Activated CD4-positive, alpha-beta T cell treated with anti-CD3 and anti-CD28 coated beads for 36 hours (primary cell): ENCODE data around the gene F8. TPM values are rescaled to one million over a fixed set of nuclear protein-coding genes. Genes with fewer than 3 reads are reported as not detected.
"Not testable (repeated sequence)": the region's sequence is repeated elsewhere in the genome, so short reads cannot be mapped to it uniquely, and the experiment has no call there.

Source experiments
- ATAC-seq: fragments of 200-7000 bp; cut with Tn5 transposase; one replicate; pipeline ENCODE4 v1.10.0; 2021; ENCODE audit warnings: mild to moderate bottlenecking, moderate library complexity
- CTCF ChIA-PET: fragments of 350-600 bp; sonication (Branson Sonifier 250); formaldehyde crosslinking; loops from one replicate; lab custom pipeline; 2021; ENCODE audit warnings: antibody characterized with exemption; lab: Charles Lee
- POLR2A ChIA-PET: fragments of 350-600 bp; sonication (Branson Sonifier 250); formaldehyde crosslinking; loops from one replicate; lab custom pipeline; 2021; ENCODE audit warnings: antibody characterized with exemption, inconsistent platforms; lab: Charles Lee
- DNase-seq: peaks from one replicate; pipeline ENCODE4 v3.0.0-alpha.2; 2020
- H3K27ac Mint-ChIP-seq: one replicate; pipeline ENCODE4 v1.8.0; 2021; ENCODE audit warnings: mixed read lengths
- H3K27me3 Mint-ChIP-seq: one replicate; pipeline ENCODE4 v1.8.0; 2021; ENCODE audit warnings: mixed read lengths
- H3K36me3 Mint-ChIP-seq: one replicate; pipeline ENCODE4 v1.8.0; 2021; ENCODE audit warnings: low read depth, mixed read lengths
- H3K4me1 Mint-ChIP-seq: one replicate; pipeline ENCODE4 v1.8.0; 2021; ENCODE audit warnings: mixed read lengths
- H3K4me3 Mint-ChIP-seq: one replicate; pipeline ENCODE4 v1.8.0; 2021; ENCODE audit warnings: mild to moderate bottlenecking, moderate library complexity, mixed read lengths
- H3K9me3 Mint-ChIP-seq: one replicate; pipeline ENCODE4 v1.8.0; 2021; ENCODE audit warnings: low read depth, mixed read lengths
- intact Hi-C, 2 experiments: fragments of 100-400 bp; cut with DNase I in 1 of 2; cut with micrococcal nuclease in 1 of 2; formaldehyde crosslinking; loops; one replicate each; pipeline versions ENCODE4 v1.14.2 to v1.15.1; 2022 to 2024; cut with DNase I, micrococcal nuclease
- total RNA-seq, 2 experiments: library from RNA; stranded (reverse); gene quantifications; one replicate each; pipeline ENCODE4 v1.2.3, GENCODE V29; 2021

Gene F8
- total RNA-seq, 2 experiments from 2014 or later = 5.4 to 6.3 TPM

GRCh38 chrX:154884069-154884468 is 138.5 kb downstream of the F8 start:
- CTCF ChIA-PET, POLR2A ChIA-PET, H3K9me3 Mint-ChIP-seq, intact Hi-C loops, H3K4me1 Mint-ChIP-seq, DNase-seq, H3K27me3 Mint-ChIP-seq, H3K36me3 Mint-ChIP-seq, H3K27ac Mint-ChIP-seq, H3K4me3 Mint-ChIP-seq: not testable (repeated sequence)
- ATAC-seq = peak; percentile 60

GRCh38 chrX:154873329-154873728 is 149.2 kb downstream of the F8 start:
- no peak for DNase-seq
- Mint-ChIP-seq H3K9me3 (peaks cover 4% of the 10 kb centered on the region), H3K4me1 (no peaks in the 10 kb centered on the region), H3K4me3 (no peak overlapping the region), H3K36me3 (no peaks in the 10 kb centered on the region), H3K27ac (no peak overlapping the region), H3K27me3 (no peaks in the 10 kb centered on the region)
- intact Hi-C loops = no loop called here
- CTCF ChIA-PET = no interaction called here
- POLR2A ChIA-PET = no interaction called here
- no peak for ATAC-seq

DNA sequence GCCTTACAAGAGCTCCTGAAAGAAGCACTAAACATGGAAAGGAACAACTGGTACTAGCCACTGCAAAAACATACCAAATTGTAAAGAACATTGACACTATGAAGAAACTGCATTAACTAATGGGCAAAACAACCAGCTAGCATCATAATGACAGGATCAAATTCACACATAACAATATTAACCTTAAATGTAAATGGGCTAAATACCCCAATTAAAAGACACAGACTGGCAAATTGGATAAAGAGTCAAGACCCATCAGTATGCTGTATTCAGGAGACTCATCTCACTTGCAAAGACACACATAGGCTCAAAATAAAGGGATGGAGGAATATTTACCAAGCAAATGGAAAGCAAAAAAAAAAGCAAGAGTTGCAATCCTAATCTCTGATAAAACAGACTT is 154.0 kb downstream of the F8 start:
- H3K27me3 Mint-ChIP-seq, H3K4me3 Mint-ChIP-seq, CTCF ChIA-PET, H3K9me3 Mint-ChIP-seq, H3K4me1 Mint-ChIP-seq, H3K36me3 Mint-ChIP-seq, ATAC-seq, DNase-seq, POLR2A ChIA-PET, H3K27ac Mint-ChIP-seq, intact Hi-C loops: not testable (repeated sequence)

- ATAC-seq = no peak
- Mint-ChIP-seq H3K36me3 (no peaks in the 10 kb centered on the region), H3K27ac (no peak overlapping the region), H3K4me3 (no peak overlapping the region), H3K27me3 (no peaks in the 10 kb centered on the region), H3K9me3 (no peaks in the 10 kb centered on the region), H3K4me1 (no peaks in the 10 kb centered on the region)
- intact Hi-C loops = no loop called here
- DNase-seq = no peak
- ChIA-PET CTCF (no interaction called here), POLR2A (no interaction called here)
Measured at GRCh38 chrX:154855256-154855655, 167.3 kb downstream of the F8 start.

DNA sequence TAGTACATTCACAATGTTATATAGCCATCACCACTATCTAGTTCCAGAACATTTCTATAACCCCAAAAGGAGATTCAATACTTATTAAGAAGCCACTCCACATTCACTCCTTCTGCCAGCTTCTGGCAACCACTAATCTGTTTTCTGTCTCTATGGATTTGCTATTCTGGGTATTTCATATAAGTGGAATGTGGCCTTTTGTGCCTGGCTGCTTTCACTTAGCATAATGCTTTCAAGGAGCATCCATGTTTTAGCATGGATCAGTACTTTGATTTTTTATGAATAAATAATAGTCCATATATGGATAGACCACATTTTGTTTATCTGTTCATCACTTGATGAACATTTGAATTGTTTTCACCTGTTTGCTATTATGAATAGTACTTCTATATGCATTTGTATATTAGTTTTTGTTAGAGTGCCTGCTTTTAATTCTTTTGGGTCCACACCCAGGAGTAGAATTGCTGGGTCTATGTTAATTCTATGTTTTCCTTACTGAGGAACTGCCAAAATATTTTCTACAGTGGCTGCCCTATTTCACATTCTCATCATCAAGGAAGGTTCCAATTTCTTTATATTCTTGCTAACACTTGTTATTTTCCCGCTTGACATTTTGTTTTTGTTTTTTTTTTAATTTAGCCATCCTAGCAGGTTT is 171.4 kb downstream of the F8 start:
- Mint-ChIP-seq H3K9me3 (no peaks in the 10 kb centered on the region), H3K4me3 (no peak overlapping the region), H3K27me3 (no peaks in the 10 kb centered on the region), H3K4me1 (no peaks in the 10 kb centered on the region), H3K27ac (no peak overlapping the region), H3K36me3 (no peaks in the 10 kb centered on the region)
- intact Hi-C loops = no loop called here
- ChIA-PET POLR2A (no interaction called here), CTCF (no interaction called here)
- ATAC-seq (no peak), DNase-seq (no peak)

GRCh38 chrX:154840856-154841255 is 181.7 kb downstream of the F8 start:
- ATAC-seq = peak; percentile 44
- H3K36me3 Mint-ChIP-seq = no peaks in the 10 kb centered on the region
- peaks cover under 1% of the 10 kb centered on the region for H3K4me1 Mint-ChIP-seq
- no peaks in the 10 kb centered on the region for H3K27me3 Mint-ChIP-seq
- peak; percentile 6 for DNase-seq
- H3K27ac Mint-ChIP-seq = no peak overlapping the region
- intact Hi-C loops = loop anchor here (1.0 to 5.0 kb wide), 4 partner anchors 79 to 124 kb away; partner anchors contain the start of gene DKC1 (in 1 of the 2)
- no peak overlapping the region for H3K4me3 Mint-ChIP-seq
- ChIA-PET CTCF (interaction anchor here (0.6 to 3.9 kb wide), 5 partner anchors 12 to 157 kb away, joined by 3 to 21 read pairs (median 3); no protein-coding TSS in a partner anchor), POLR2A (no interaction called here)
- H3K9me3 Mint-ChIP-seq = no peaks in the 10 kb centered on the region

DNA sequence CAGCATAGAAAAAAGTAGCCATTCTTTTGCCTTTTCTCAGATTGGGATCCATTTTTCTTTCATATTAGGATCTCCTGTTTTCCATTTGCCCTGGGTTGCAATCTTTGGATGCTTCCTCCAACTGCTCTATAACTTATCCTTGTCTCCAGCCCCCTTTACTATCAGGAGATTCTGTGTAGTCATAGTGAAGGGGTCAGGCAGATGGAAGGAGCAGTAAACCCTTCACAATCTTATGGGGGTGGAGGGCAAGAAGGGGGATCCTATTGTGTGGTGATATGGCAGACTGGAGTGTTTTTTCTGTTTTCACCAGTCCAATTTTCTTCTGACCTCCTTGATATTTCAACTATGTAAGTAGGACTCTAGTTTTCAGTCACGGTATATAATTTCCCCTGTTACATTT is 186.4 kb downstream of the F8 start:
- H3K9me3 Mint-ChIP-seq = no peaks in the 10 kb centered on the region
- CTCF ChIA-PET = interaction anchor here (0.7 kb wide), 1 partner anchor 23 kb away, joined by 3 read pairs; no protein-coding TSS in a partner anchor
- ATAC-seq = no peak

DNA sequence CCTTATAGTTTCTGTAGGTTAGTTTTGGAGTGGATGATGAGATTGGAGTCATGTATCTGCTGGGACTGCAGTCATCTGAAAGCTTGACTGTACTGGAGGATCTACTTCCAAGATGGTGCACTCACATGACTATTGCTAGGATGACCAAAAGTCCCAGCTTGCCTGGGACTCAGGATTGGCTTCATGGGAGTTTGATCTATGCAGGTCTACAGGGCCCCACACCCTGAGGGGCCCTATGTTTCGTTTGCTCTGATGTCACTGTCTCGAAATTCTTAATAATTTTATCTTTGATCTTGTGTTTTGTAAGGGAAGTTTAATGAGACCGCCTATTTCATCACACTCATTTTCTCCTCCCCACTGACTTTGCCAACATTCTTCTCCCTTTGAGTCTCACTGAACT is 188.0 kb downstream of the F8 start, which contains the start of gene SMIM9:
Gene SMIM9, minus strand, starts transcription at position 101 of the 400 bp plus-strand sequence. CDS start 3,806 bp downstream, outside the sequence.
- DNase-seq = no peak
- Mint-ChIP-seq H3K36me3 (no peaks in the 10 kb centered on the region), H3K27me3 (no peaks in the 10 kb centered on the region), H3K27ac (no peak within 1 kb of the TSS), H3K4me3 (no peak within 1 kb of the TSS), H3K4me1 (peaks cover 4% of the 10 kb centered on the region), H3K9me3 (no peaks in the 10 kb centered on the region)
- ChIA-PET POLR2A (no interaction called here), CTCF (interaction anchor here (0.6 to 0.8 kb wide), 3 partner anchors 17 to 86 kb away, joined by 3 to 6 read pairs (median 3); no protein-coding TSS in a partner anchor)
- ATAC-seq = no peak
- intact Hi-C loops = no loop called here

More for the DNA sequence above, 186.4 kb downstream of the F8 start:
- Mint-ChIP-seq H3K4me1 (peaks cover 4% of the 10 kb centered on the region), H3K27me3 (no peaks in the 10 kb centered on the region), H3K4me3 (no peak overlapping the region), H3K36me3 (no peaks in the 10 kb centered on the region), H3K27ac (no peak overlapping the region)
- intact Hi-C loops = no loop called here
- no peak for DNase-seq
- POLR2A ChIA-PET = no interaction called here

DNA sequence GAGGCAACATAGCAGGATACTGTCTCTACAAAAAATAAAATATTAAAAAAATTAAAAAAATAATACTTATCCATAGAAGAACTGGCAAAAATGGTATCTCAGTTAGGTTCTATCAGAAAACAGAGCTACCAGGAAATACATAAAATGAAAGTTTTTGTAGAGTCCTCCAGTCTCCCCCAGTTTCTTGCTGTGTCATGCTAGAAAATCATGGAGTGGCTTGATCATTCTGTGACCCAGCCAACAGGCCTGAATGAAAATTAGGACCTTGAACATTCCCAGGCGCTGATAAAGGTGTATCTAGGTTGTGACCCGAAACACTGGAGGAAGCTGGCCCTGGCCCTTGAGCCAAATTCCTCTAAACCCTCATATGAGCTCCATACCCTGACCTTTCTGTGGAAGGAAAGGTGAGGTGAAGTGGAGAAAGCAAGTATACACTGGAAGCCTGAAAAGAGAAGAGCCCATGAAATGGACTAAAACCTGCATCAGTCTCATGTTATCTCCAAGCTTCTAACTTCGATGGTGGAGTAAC is 188.7 kb downstream of the F8 start:
- ChIA-PET POLR2A (no interaction called here), CTCF (interaction anchor here (0.6 to 0.9 kb wide), 3 partner anchors 9 to 85 kb away, joined by 3 read pairs; no protein-coding TSS in a partner anchor)
- no peak overlapping the region for H3K4me3 Mint-ChIP-seq
- H3K4me1 Mint-ChIP-seq = peaks cover 9% of the 10 kb centered on the region
- ATAC-seq (no peak), DNase-seq (no peak)
- H3K9me3 Mint-ChIP-seq = no peaks in the 10 kb centered on the region
- intact Hi-C loops = no loop called here
- no peaks in the 10 kb centered on the region for H3K36me3 Mint-ChIP-seq
- H3K27ac Mint-ChIP-seq = no peak overlapping the region
- no peaks in the 10 kb centered on the region for H3K27me3 Mint-ChIP-seq

GRCh38 chrX:154829926-154830442 is 192.5 kb downstream of the F8 start:
- CTCF ChIA-PET = interaction anchor here (0.7 kb wide), 1 partner anchor 76 kb away, joined by 3 read pairs; no protein-coding TSS in a partner anchor
- H3K27ac Mint-ChIP-seq = no peak overlapping the region
- intact Hi-C loops = loop anchor here in 1 of 2 experiments (5.0 kb wide), 1 partner anchor 48 kb away; no protein-coding TSS in a partner anchor

GRCh38 chrX:154829134-154829533 is 193.4 kb downstream of the F8 start:
- Mint-ChIP-seq H3K27ac (no peak overlapping the region), H3K4me1 (peaks cover 14% of the 10 kb centered on the region), H3K4me3 (no peak overlapping the region), H3K9me3 (no peaks in the 10 kb centered on the region), H3K36me3 (no peaks in the 10 kb centered on the region), H3K27me3 (no peaks in the 10 kb centered on the region)
- CTCF ChIA-PET = interaction anchor here (0.8 kb wide), 1 partner anchor 11 kb away, joined by 3 read pairs; no protein-coding TSS in a partner anchor
- ATAC-seq = no peak
- POLR2A ChIA-PET = interaction anchor here (1.3 kb wide), 1 partner anchor 53 kb away, joined by 3 read pairs; no protein-coding TSS in a partner anchor
- intact Hi-C loops = loop anchor here in 1 of 2 experiments (5.0 kb wide), 1 partner anchor 47 kb away; no protein-coding TSS in a partner anchor
- no peak for DNase-seq

More at GRCh38 chrX:154829926-154830442, 192.5 kb downstream of the F8 start:
- POLR2A ChIA-PET = no interaction called here
- H3K36me3 Mint-ChIP-seq = no peaks in the 10 kb centered on the region
- H3K27me3 Mint-ChIP-seq = no peaks in the 10 kb centered on the region
- H3K4me3 Mint-ChIP-seq = no peak overlapping the region
- DNase-seq (no peak), ATAC-seq (no peak)
- H3K9me3 Mint-ChIP-seq = no peaks in the 10 kb centered on the region
- peaks cover 14% of the 10 kb centered on the region for H3K4me1 Mint-ChIP-seq
